K562 (cell line): ENCODE data around the gene TNNT1. TPM values are rescaled to one million over a fixed set of nuclear protein-coding genes. Genes with fewer than 3 reads are reported as not detected.
A peak's percentile ranks its signal among the peaks of the same experiment; 100 is the strongest.

Experiments used
- ATAC-seq: fragments of 200-7000 bp; cut with Tn5 transposase; 3 replicates; pipeline ENCODE4 v1.9.1; 2020; ENCODE audit warnings: moderate library complexity
- BruUV-seq: library from RNA; stranded (reverse); fragments of 400-500 nt; replicated peaks from 2 replicates; lab custom pipeline; 2021; lab: Mats Ljungman, UMichigan
- CTCF ChIA-PET: fragments of 300-600 bp; formaldehyde crosslinking; extraction: SDS; loops from one replicate; lab custom pipeline; 2021; ENCODE audit warnings: low intra/inter-chr PET ratio; lab: Yijun Ruan, JAX
- POLR2A ChIA-PET: fragments of 300-600, 350-650 bp; sonication (Branson Sonifier 250); formaldehyde crosslinking; extraction: SDS; loops from one replicate; lab custom pipeline; 2021; ENCODE audit warnings: antibody characterized with exemption, inconsistent platforms; lab: Yijun Ruan, JAX
- DNase-seq, 4 experiments: peaks; one replicate each; pipeline versions ENCODE4 v3.0.0 to v3.0.0-alpha.2; 2011 to 2018; ENCODE audit warnings: low spot score in 3 of 4, mixed read lengths in 3 of 4; ENCODE audit errors: extremely low read depth in 1 of 4
- FAIRE-seq: peaks from 2 replicates; lab custom pipeline; 2011; peaks lifted over from hg19 to GRCh38; lab: Jason Lieb, UNC
- H2AFZ ChIP-seq: 2 replicates; pipeline ENCODE4 v1.6.0; 2011; ENCODE audit warnings: low read depth, low read length, control low read depth, inconsistent platforms
- H3K27ac ChIP-seq: fragments of 200-600 bp; 3 replicates; pipeline ENCODE4 v1.8.0; 2011; ENCODE audit warnings: low read depth, mild to moderate bottlenecking, control low read depth, inconsistent platforms, low read length, moderate library complexity, mixed read lengths; ENCODE audit errors: extremely low read depth
- H3K27me3 ChIP-seq, 2 experiments: fragments of 300-600 bp in 1 of 2; 2 replicates in 1 of 2; 3 replicates in 1 of 2; pipeline versions ENCODE4 v1.6.0 to v1.8.0; 2011; ENCODE audit warnings: inconsistent platforms in 2 of 2, low read length in 2 of 2, mild to moderate bottlenecking in 1 of 2, mixed read lengths in 1 of 2, moderate library complexity in 1 of 2; ENCODE audit not compliant: control insufficient read depth in 2 of 2, insufficient read depth in 2 of 2
- H3K36me3 ChIP-seq: fragments of 300-600 bp; 3 replicates; pipeline ENCODE4 v1.8.0; 2011; ENCODE audit warnings: mild to moderate bottlenecking, low read length, inconsistent platforms; ENCODE audit not compliant: control insufficient read depth, insufficient read depth
- H3K4me1 ChIP-seq, 2 experiments: fragments of 200-600 bp in 1 of 2; replicated peaks in 1 of 2; 2 replicates in 1 of 2; 3 replicates in 1 of 2; pipeline versions ENCODE4 v1.5.1 to v1.8.0; 2011; ENCODE audit warnings: inconsistent platforms in 2 of 2, low read length in 2 of 2, mild to moderate bottlenecking in 1 of 2, mixed read lengths in 1 of 2, moderate library complexity in 1 of 2; ENCODE audit not compliant: control insufficient read depth in 2 of 2, insufficient read depth in 2 of 2
- H3K4me2 ChIP-seq: 2 replicates; pipeline ENCODE4 v1.6.1; 2011; ENCODE audit warnings: low read length, control low read depth, inconsistent platforms, mixed read lengths; ENCODE audit not compliant: insufficient read depth
- H3K4me3 ChIP-seq: fragments of 200-600 bp; sonication (generic), shearing (Covaris generic); 2 replicates; pipeline ENCODE4 v1.5.1; 2016; ENCODE audit warnings: control low read depth, inconsistent platforms
- H3K79me2 ChIP-seq: fragments of 200-600 bp; 3 replicates; pipeline ENCODE4 v1.8.0; 2011; ENCODE audit warnings: low read length, inconsistent platforms; ENCODE audit not compliant: control insufficient read depth, insufficient read depth
- H3K9ac ChIP-seq, 2 experiments: 2 replicates each; pipeline versions ENCODE4 v1.6.0 to v1.6.1; 2011; ENCODE audit warnings: low read depth in 2 of 2, low read length in 2 of 2, control low read depth in 1 of 2, inconsistent platforms in 1 of 2, mild to moderate bottlenecking in 1 of 2, mixed read lengths in 1 of 2; ENCODE audit not compliant: insufficient read depth in 1 of 2
- H3K9me1 ChIP-seq: one replicate; pipeline ENCODE4 v1.6.0; 2011; ENCODE audit warnings: inconsistent platforms, mild to moderate bottlenecking, low read length, moderate library complexity; ENCODE audit not compliant: control insufficient read depth, insufficient read depth
- H3K9me3 ChIP-seq: replicated peaks from 2 replicates; pipeline ENCODE4 v1.5.1; 2011; ENCODE audit warnings: low read depth, low read length, inconsistent platforms; ENCODE audit not compliant: control insufficient read depth, insufficient read depth
- H4K20me1 ChIP-seq: replicated peaks from 2 replicates; pipeline ENCODE4 v1.6.1; 2011; ENCODE audit warnings: low read length, inconsistent platforms, mixed read lengths; ENCODE audit not compliant: control insufficient read depth, insufficient read depth
- CBFA2T3 ChIP-seq: fragments of 450-650 bp; IDR thresholded peaks from 2 replicates; pipeline ENCODE4 v1.6.1; 2017
- EGR1 ChIP-seq: fragments of 450-650 bp; conservative IDR thresholded peaks from 2 replicates; pipeline ENCODE4 v1.6.1; 2017; ENCODE audit warnings: mild to moderate bottlenecking
- MCM7 ChIP-seq, 2 experiments: fragments of 450-650 bp; IDR thresholded peaks; 2 replicates each; pipeline ENCODE4 v1.6.1; 2016 to 2018
- NFXL1 ChIP-seq: fragments of 450-650 bp; formaldehyde crosslinking; IDR thresholded peaks from 2 replicates; pipeline ENCODE4 v1.4.0; 2021; ENCODE audit warnings: mild to moderate bottlenecking
- POLR2A ChIP-seq: fragments of 450-650 bp; conservative IDR thresholded peaks from 2 replicates; pipeline ENCODE4 v1.6.1; 2016
- WGBS: fragments of 100-300 bp; shearing (Covaris generic); methylation state at CpG from one replicate; pipeline ENCODE4 v1.1.6; 2016; ENCODE audit warnings: low coverage, mixed read lengths; ENCODE audit not compliant: insufficient coverage; ENCODE audit errors: missing lambda C conversion rate; 5-methylcytosine and 5-hydroxymethylcytosine counted together
- in situ Hi-C: fragments of 300-500 bp; cut with MboI; formaldehyde crosslinking; loops from 4 replicates; pipeline ENCODE4 v1.15.0; 2018; ENCODE audit warnings: inconsistent platforms, mixed read lengths
- intact Hi-C: fragments of 100-400 bp; cut with micrococcal nuclease; formaldehyde crosslinking; loops from 2 replicates; pipeline ENCODE4 v1.14.2; 2022
- polyA plus RNA-seq, 8 experiments: library from polyadenylated mRNA; depleted of rRNA in 4 of 8; stranded (reverse) in 5 of 8; unstranded in 3 of 8; fragments of >200 nt; fragmentation: Nextera tagmentation in 2 of 8; fragmentation: Illumina TruSeq in 1 of 8; extraction: Ambion mirVana in 2 of 8; extraction: Trizol in 1 of 8; gene quantifications; 2 replicates each; pipeline versions ENCODE4 v1.2.1 to v1.2.3, GENCODE V29; 2011 to 2014; ENCODE audit warnings: inconsistent platforms in 1 of 8, missing spikeins in 1 of 8
- total RNA-seq, 7 experiments: library from RNA; depleted of rRNA in 6 of 7; stranded (reverse); fragments of >200 nt in 6 of 7; fragmentation: Illumina TruSeq in 2 of 7; extraction: Trizol in 2 of 7; gene quantifications; 2 replicates each; pipeline versions ENCODE4 v1.2.1 to v1.2.3, GENCODE V29; 2011 to 2021; ENCODE audit warnings: low replicate concordance in 1 of 7
- TF ChIP-seq, protein P1 (sequence below): fragments of 450-650 bp; formaldehyde crosslinking; IDR thresholded peaks from 2 replicates; pipeline ENCODE4 v1.4.0; 2020; ENCODE audit warnings: mild to moderate bottlenecking, mixed read lengths
- TF ChIP-seq, protein P2 (sequence below), 2 experiments: fragments of 450-650 bp in 1 of 2; IDR thresholded peaks; 2 replicates each; pipeline ENCODE4 v1.6.1; 2011 to 2017; ENCODE audit warnings: low read depth in 2 of 2, antibody characterized with exemption in 1 of 2, borderline replicate concordance in 1 of 2, low read length in 1 of 2, mild to moderate bottlenecking in 1 of 2, mixed read lengths in 1 of 2; ENCODE audit not compliant: control insufficient read depth in 1 of 2

TNNT1 gene
- total and polyA plus RNA-seq, 9 of the 15 experiments (the other 6 are each of a cell fraction or from before 2014, with no cell fraction given) = 31.8 to 390 (median 227) TPM

DNA sequence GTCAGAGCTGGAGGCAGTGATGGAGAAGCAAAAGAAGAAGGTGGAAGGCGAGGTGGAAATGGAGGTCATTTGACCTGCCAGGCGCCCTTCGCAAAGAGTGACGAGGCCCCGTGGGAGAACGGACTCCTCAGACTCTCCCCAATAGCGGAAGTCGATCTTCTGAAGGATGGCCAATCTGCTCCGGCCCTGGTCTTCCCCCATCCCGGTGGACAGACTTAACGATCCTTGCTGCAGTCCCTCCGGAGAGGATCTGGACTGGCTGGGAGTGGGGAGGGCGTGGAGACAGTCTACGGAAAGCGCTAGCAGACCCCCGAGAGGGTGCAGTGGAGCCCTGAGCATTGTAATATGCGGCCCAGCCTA lies 61.5 kb downstream of the TNNT1 start:
- no peak for ATAC-seq
- no peak for FAIRE-seq
- no peak overlapping the region for H3K4me2 ChIP-seq
- 0 out of 4 replicates have a peak overlapping the region, but pooled peaks of 1 of the 2 experiments have one; percentile 17 for H3K9ac ChIP-seq
- no peaks in the 10 kb centered on the region for H3K9me1 ChIP-seq
- no peaks in the 10 kb centered on the region for H3K9me3 ChIP-seq
- no peak overlapping the region for H3K4me3 ChIP-seq
- no peak for DNase-seq
- TF ChIP-seq NFXL1 (CRISPR knock-in tag) (no peak), POLR2A (0 out of 2 replicates have a peak, but pooled peaks have one; percentile 7)
- no peaks in the 10 kb centered on the region for H3K79me2 ChIP-seq
- POLR2A ChIA-PET = interaction anchor here (1.1 to 2.0 kb wide), 3 partner anchors 30 to 330 kb away, joined by 3 to 5 read pairs (median 5); partner anchors contain the start of genes PPP1R12C and UBE2S
- H4K20me1 ChIP-seq = peaks cover 4% of the 10 kb centered on the region; the same call in 1 of the 2 replicates
- no peaks in the 10 kb centered on the region for H3K27me3 ChIP-seq
- H3K4me1 ChIP-seq = peaks cover 0 to 56% of the 10 kb centered on the region in 2 experiments; a peak in 3 of 5 replicates
- no TSS peak for BruUV-seq
- CTCF ChIA-PET = no interaction called here
- H2AFZ ChIP-seq = no peak overlapping the region
- intact Hi-C loops = loop anchor here (10.0 kb wide), 1 partner anchor 327 kb away; no protein-coding TSS in a partner anchor
- no peak overlapping the region for H3K27ac ChIP-seq
- in situ Hi-C loops = no loop called here
- WGBS = 93% methylated on average over 15 of the region's 17 CpGs
- peaks cover 44% of the 10 kb centered on the region; the same call in 2 of the 3 replicates for H3K36me3 ChIP-seq

DNA sequence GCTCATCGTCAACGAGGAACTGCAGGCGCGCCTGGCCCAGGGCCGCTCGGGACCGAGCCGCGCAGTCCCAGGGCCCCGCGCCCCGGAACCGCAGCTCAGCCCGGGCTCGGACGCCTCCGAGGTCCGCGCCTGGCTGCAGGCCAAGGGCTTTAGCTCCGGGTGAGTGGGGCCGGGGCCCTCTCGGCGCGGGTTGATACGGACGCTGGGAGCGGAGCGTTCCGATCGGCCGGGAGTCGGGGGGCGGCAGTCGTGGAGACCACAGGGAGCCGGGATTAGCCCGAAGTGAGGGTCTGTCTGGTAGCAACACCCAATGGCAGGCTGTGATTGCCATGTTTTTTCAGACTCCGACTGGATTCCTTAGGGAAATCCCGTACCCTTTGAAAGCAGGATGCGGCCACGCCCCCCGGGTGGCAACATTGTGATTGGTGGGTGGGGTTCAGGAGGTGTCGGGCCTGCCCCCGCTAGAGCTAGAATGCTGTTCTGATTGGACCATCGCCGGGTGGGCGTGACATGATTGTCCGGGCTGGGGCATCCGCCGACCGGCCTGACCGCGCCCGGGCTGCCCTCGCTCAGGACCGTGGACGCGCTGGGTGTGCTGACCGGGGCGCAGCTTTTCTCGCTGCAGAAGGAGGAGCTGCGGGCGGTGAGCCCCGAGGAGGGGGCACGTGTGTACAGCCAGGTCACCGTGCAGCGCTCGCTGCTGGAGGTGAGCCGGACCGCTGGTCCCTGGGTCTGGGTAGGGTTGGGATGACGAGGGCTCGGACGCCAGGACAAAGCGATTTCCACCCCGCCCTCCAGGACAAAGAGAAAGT lies 62.1 kb downstream of the TNNT1 start:
- Histone ChIP-seq H3K4me1 (peaks cover 0 to 56% of the 10 kb centered on the region in 2 experiments; a peak in 3 of 5 replicates), H3K27me3 (no peaks in the 10 kb centered on the region), H3K4me2 (no peak overlapping the region), H3K4me3 (no peak overlapping the region), H3K9me3 (no peaks in the 10 kb centered on the region), H2AFZ (no peak overlapping the region), H3K9me1 (no peaks in the 10 kb centered on the region), H3K27ac (no peak overlapping the region), H3K79me2 (no peaks in the 10 kb centered on the region), H3K9ac (no peak overlapping the region), H3K36me3 (peaks cover 38% of the 10 kb centered on the region; the same call in 2 of the 3 replicates), H4K20me1 (peaks cover 4% of the 10 kb centered on the region; the same call in 1 of the 2 replicates)
- intact Hi-C loops = loop anchor here (10.0 kb wide), 1 partner anchor 328 kb away; no protein-coding TSS in a partner anchor
- ATAC-seq = no peak
- in situ Hi-C loops = no loop called here
- FAIRE-seq = no peak
- 94% methylated on average over 35 of the region's 74 CpGs for WGBS
- POLR2A ChIA-PET = interaction anchor here (0.8 to 2.0 kb wide), 4 partner anchors 31 to 331 kb away, joined by 3 to 5 read pairs (median 4); partner anchors contain the start of genes PPP1R12C and UBE2S
- BruUV-seq = no TSS peak
- peak in 1 of 4 experiments; percentile 26 for DNase-seq
- CTCF ChIA-PET = no interaction called here
- TF ChIP-seq, protein P1, sequence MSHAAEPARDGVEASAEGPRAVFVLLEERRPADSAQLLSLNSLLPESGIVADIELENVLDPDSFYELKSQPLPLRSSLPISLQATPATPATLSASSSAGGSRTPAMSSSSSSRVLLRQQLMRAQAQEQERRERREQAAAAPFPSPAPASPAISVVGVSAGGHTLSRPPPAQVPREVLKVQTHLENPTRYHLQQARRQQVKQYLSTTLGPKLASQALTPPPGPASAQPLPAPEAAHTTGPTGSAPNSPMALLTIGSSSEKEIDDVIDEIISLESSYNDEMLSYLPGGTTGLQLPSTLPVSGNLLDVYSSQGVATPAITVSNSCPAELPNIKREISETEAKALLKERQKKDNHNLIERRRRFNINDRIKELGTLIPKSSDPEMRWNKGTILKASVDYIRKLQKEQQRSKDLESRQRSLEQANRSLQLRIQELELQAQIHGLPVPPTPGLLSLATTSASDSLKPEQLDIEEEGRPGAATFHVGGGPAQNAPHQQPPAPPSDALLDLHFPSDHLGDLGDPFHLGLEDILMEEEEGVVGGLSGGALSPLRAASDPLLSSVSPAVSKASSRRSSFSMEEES = no peak
- TF ChIP-seq CBFA2T3 (no peak), POLR2A (0 out of 2 replicates have a peak, but pooled peaks have one; percentile 19), EGR1 (no peak), MCM7 (IDR thresholded peaks at IDR 0.05) (no peak)
- TF ChIP-seq, protein P2, sequence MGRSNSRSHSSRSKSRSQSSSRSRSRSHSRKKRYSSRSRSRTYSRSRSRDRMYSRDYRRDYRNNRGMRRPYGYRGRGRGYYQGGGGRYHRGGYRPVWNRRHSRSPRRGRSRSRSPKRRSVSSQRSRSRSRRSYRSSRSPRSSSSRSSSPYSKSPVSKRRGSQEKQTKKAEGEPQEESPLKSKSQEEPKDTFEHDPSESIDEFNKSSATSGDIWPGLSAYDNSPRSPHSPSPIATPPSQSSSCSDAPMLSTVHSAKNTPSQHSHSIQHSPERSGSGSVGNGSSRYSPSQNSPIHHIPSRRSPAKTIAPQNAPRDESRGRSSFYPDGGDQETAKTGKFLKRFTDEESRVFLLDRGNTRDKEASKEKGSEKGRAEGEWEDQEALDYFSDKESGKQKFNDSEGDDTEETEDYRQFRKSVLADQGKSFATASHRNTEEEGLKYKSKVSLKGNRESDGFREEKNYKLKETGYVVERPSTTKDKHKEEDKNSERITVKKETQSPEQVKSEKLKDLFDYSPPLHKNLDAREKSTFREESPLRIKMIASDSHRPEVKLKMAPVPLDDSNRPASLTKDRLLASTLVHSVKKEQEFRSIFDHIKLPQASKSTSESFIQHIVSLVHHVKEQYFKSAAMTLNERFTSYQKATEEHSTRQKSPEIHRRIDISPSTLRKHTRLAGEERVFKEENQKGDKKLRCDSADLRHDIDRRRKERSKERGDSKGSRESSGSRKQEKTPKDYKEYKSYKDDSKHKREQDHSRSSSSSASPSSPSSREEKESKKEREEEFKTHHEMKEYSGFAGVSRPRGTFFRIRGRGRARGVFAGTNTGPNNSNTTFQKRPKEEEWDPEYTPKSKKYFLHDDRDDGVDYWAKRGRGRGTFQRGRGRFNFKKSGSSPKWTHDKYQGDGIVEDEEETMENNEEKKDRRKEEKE (IDR thresholded peaks at IDR 0.05; ENCODE audit: borderline replicate concordance in 1 of 2, control insufficient read depth in 1 of 2, low read depth in 2 of 2, low read length in 1 of 2) = no peak
